ENCODE data around the gene TAS2R40.
"Not testable (repeated sequence)": the region's sequence is repeated elsewhere in the genome, so short reads cannot be mapped to it uniquely, and the experiment has no call there.

Gene TAS2R40

DNA sequence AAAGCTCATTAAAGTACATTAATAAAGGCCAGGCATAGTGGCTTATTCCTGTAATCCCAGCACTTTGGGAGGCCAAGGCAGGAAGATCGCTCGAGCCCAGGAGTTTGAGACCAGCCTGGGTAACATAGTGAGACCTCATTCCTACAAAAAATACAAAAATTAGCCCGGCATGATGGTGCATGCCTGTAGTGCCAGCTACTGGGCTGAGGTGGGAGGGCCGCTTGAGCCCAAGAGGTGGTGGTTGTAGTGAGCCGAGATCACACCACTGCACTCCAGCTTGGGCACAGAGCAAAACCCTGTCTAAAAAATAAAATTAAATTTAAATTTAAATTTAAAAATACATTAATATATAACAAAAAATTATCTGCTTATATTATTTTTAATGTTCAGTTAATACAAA lies 45.7 kb upstream of the TAS2R40 start:
- TF ChIP-seq, protein P1, sequence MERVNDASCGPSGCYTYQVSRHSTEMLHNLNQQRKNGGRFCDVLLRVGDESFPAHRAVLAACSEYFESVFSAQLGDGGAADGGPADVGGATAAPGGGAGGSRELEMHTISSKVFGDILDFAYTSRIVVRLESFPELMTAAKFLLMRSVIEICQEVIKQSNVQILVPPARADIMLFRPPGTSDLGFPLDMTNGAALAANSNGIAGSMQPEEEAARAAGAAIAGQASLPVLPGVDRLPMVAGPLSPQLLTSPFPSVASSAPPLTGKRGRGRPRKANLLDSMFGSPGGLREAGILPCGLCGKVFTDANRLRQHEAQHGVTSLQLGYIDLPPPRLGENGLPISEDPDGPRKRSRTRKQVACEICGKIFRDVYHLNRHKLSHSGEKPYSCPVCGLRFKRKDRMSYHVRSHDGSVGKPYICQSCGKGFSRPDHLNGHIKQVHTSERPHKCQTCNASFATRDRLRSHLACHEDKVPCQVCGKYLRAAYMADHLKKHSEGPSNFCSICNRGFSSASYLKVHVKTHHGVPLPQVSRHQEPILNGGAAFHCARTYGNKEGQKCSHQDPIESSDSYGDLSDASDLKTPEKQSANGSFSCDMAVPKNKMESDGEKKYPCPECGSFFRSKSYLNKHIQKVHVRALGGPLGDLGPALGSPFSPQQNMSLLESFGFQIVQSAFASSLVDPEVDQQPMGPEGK (CRISPR knock-in tag; IDR thresholded peaks at IDR 0.05; ENCODE audit: borderline replicate concordance), result no peak
- TF ChIP-seq ZNF8 (CRISPR knock-in tag; IDR thresholded peaks at IDR 0.05) (no peak), ZFP30 (CRISPR knock-in tag; IDR thresholded peaks at IDR 0.05) (no peak), RARB (CRISPR knock-in tag; IDR thresholded peaks at IDR 0.05) (no peak), ISL1 (CRISPR knock-in tag; IDR thresholded peaks at IDR 0.05) (no peak), ESRRG (CRISPR knock-in tag; IDR thresholded peaks at IDR 0.05) (no peak), PPARA (CRISPR knock-in tag; IDR thresholded peaks at IDR 0.05; ENCODE audit: borderline replicate concordance) (no peak), ZC3H10 (CRISPR knock-in tag; IDR thresholded peaks at IDR 0.05) (no peak), ZNF70 (CRISPR knock-in tag; IDR thresholded peaks at IDR 0.05) (no peak), ZNF565 (CRISPR knock-in tag; conservative IDR thresholded peaks at IDR 0.05; ENCODE audit: low read depth) (no peak), OSR1 (CRISPR knock-in tag; IDR thresholded peaks at IDR 0.05) (no peak), CSDC2 (CRISPR knock-in tag; IDR thresholded peaks at IDR 0.05) (no peak)
- TF ChIP-seq, protein P2, sequence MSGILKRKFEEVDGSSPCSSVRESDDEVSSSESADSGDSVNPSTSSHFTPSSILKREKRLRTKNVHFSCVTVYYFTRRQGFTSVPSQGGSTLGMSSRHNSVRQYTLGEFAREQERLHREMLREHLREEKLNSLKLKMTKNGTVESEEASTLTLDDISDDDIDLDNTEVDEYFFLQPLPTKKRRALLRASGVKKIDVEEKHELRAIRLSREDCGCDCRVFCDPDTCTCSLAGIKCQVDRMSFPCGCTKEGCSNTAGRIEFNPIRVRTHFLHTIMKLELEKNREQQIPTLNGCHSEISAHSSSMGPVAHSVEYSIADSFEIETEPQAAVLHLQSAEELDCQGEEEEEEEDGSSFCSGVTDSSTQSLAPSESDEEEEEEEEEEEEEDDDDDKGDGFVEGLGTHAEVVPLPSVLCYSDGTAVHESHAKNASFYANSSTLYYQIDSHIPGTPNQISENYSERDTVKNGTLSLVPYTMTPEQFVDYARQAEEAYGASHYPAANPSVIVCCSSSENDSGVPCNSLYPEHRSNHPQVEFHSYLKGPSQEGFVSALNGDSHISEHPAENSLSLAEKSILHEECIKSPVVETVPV (CRISPR knock-in tag; IDR thresholded peaks at IDR 0.05), result no peak
- TF ChIP-seq, protein P3, sequence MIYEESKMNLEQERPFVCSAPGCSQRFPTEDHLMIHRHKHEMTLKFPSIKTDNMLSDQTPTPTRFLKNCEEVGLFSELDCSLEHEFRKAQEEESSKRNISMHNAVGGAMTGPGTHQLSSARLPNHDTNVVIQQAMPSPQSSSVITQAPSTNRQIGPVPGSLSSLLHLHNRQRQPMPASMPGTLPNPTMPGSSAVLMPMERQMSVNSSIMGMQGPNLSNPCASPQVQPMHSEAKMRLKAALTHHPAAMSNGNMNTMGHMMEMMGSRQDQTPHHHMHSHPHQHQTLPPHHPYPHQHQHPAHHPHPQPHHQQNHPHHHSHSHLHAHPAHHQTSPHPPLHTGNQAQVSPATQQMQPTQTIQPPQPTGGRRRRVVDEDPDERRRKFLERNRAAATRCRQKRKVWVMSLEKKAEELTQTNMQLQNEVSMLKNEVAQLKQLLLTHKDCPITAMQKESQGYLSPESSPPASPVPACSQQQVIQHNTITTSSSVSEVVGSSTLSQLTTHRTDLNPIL (CRISPR knock-in tag; IDR thresholded peaks at IDR 0.05; ENCODE audit: low read depth), result no peak
- no peak for ATAC-seq

DNA sequence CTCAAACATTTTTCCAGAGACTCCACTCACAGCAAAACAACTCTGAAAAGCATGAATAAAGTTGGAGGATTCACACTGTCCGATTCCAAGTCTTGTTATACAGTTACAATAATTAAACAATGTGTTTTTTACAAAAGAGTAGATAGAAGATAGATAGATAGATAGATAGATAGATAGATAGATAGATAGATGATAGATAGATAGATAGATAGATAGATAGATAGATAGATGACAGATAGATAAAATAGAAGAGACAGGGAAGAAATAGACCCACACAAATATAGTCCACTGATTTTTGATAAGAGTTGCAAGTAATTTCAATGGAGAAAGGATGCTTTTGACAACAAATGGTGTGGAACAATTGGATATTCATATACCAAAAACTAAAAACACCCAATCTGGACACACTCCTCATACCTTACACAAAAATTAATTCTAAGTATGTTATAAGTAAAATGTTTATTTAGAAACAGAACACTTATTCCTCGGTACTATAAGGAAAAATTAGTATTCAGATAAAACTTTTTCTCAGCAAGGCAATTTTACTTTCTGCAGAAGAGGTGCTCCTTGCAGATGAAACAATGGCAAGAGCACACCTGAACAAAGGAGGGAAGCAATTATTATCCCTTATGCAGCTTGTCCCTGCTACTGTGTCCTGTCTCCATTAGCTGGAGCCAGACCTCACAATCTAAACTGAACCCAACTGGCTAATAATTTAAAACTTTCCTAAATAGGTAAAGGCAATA lies 44.3 kb upstream of the TAS2R40 start:
- no peak for ATAC-seq
- TF ChIP-seq TOX (CRISPR knock-in tag; IDR thresholded peaks at IDR 0.05; ENCODE audit: borderline replicate concordance) (no peak), ZNF565 (CRISPR knock-in tag; conservative IDR thresholded peaks at IDR 0.05; ENCODE audit: low read depth) (no peak), CSDC2 (CRISPR knock-in tag; IDR thresholded peaks at IDR 0.05) (no peak), OSR1 (CRISPR knock-in tag; IDR thresholded peaks at IDR 0.05) (no peak), GLIS3 (CRISPR knock-in tag; IDR thresholded peaks at IDR 0.05) (no peak), TCF4 (CRISPR knock-in tag; IDR thresholded peaks at IDR 0.05; ENCODE audit: borderline replicate concordance) (no peak), ZNF70 (CRISPR knock-in tag; IDR thresholded peaks at IDR 0.05) (no peak), SNAI2 (CRISPR knock-in tag; IDR thresholded peaks at IDR 0.05) (no peak), ISL1 (CRISPR knock-in tag; IDR thresholded peaks at IDR 0.05) (no peak), ZNF8 (CRISPR knock-in tag; IDR thresholded peaks at IDR 0.05) (no peak), ZFP30 (CRISPR knock-in tag; IDR thresholded peaks at IDR 0.05) (no peak), ARNTL (CRISPR knock-in tag; IDR thresholded peaks at IDR 0.05; ENCODE audit: borderline replicate concordance, low read depth) (no peak), ESRRG (CRISPR knock-in tag; IDR thresholded peaks at IDR 0.05) (no peak), RARB (CRISPR knock-in tag; IDR thresholded peaks at IDR 0.05) (no peak), PPARA (CRISPR knock-in tag; IDR thresholded peaks at IDR 0.05; ENCODE audit: borderline replicate concordance) (no peak)
- TF ChIP-seq, protein P1 (CRISPR knock-in tag; IDR thresholded peaks at IDR 0.05; ENCODE audit: borderline replicate concordance), result no peak
- TF ChIP-seq, protein P4, sequence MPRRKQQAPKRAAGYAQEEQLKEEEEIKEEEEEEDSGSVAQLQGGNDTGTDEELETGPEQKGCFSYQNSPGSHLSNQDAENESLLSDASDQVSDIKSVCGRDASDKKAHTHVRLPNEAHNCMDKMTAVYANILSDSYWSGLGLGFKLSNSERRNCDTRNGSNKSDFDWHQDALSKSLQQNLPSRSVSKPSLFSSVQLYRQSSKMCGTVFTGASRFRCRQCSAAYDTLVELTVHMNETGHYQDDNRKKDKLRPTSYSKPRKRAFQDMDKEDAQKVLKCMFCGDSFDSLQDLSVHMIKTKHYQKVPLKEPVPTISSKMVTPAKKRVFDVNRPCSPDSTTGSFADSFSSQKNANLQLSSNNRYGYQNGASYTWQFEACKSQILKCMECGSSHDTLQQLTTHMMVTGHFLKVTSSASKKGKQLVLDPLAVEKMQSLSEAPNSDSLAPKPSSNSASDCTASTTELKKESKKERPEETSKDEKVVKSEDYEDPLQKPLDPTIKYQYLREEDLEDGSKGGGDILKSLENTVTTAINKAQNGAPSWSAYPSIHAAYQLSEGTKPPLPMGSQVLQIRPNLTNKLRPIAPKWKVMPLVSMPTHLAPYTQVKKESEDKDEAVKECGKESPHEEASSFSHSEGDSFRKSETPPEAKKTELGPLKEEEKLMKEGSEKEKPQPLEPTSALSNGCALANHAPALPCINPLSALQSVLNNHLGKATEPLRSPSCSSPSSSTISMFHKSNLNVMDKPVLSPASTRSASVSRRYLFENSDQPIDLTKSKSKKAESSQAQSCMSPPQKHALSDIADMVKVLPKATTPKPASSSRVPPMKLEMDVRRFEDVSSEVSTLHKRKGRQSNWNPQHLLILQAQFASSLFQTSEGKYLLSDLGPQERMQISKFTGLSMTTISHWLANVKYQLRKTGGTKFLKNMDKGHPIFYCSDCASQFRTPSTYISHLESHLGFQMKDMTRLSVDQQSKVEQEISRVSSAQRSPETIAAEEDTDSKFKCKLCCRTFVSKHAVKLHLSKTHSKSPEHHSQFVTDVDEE (CRISPR knock-in tag; IDR thresholded peaks at IDR 0.05), result no peak
- TF ChIP-seq, protein P3 (CRISPR knock-in tag; IDR thresholded peaks at IDR 0.05; ENCODE audit: low read depth), result no peak
- TF ChIP-seq, protein P5, sequence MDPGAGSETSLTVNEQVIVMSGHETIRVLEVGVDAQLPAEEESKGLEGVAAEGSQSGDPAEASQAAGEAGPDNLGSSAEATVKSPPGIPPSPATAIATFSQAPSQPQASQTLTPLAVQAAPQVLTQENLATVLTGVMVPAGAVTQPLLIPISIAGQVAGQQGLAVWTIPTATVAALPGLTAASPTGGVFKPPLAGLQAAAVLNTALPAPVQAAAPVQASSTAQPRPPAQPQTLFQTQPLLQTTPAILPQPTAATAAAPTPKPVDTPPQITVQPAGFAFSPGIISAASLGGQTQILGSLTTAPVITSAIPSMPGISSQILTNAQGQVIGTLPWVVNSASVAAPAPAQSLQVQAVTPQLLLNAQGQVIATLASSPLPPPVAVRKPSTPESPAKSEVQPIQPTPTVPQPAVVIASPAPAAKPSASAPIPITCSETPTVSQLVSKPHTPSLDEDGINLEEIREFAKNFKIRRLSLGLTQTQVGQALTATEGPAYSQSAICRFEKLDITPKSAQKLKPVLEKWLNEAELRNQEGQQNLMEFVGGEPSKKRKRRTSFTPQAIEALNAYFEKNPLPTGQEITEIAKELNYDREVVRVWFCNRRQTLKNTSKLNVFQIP (CRISPR knock-in tag; IDR thresholded peaks at IDR 0.05; ENCODE audit: borderline replicate concordance, low read depth), result no peak

DNA sequence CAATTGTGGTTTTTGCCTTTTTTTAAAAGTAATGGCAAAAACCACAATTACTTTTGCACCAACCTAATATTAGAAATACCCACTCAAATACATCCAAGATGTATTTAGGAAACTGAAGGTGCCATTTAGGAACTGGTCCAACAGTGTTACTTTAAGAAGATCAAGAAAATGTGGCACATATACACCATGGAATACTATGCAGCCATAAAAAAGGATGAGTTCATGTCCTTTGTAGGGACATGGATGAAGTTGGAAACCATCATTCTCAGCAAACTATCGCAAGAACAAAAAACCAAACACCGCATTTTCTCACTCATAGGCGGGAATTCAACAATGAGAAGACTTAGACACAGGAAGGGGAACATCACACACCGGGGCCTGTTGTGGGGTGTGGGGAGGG lies 41.1 kb upstream of the TAS2R40 start:
- ATAC-seq, result not testable (repeated sequence)
